IMR-90 (cell line): ENCODE measurements around the gene CHRNG. TPM values are rescaled to one million over a fixed set of nuclear protein-coding genes. Genes with fewer than 3 reads are reported as not detected.

Source experiments
- ATAC-seq: fragments of 200-7000 bp; cut with Tn5 transposase; 2 replicates; pipeline ENCODE4 v1.9.1; 2020; ENCODE audit warnings: low read depth, mild to moderate bottlenecking, moderate library complexity
- BruUV-seq: library from RNA; stranded (reverse); fragments of 400-500 nt; replicated peaks from 2 replicates; lab custom pipeline; 2021; lab: Mats Ljungman, UMichigan
- CTCF ChIA-PET: fragments of 300-600 bp; formaldehyde crosslinking; extraction: SDS; loops from one replicate; lab custom pipeline; 2021; ENCODE audit warnings: antibody characterized with exemption; lab: Yijun Ruan, JAX
- POLR2A ChIA-PET: fragments of 300-600 bp; sonication (Branson Sonifier 250); formaldehyde crosslinking; loops from one replicate; lab custom pipeline; 2022; ENCODE audit warnings: antibody characterized with exemption; ENCODE audit not compliant: unreplicated experiment; lab: Charles Lee
- DNase-seq: peaks from one replicate; pipeline ENCODE4 v3.0.0; 2013
- H2AFZ ChIP-seq: replicated peaks from 2 replicates; pipeline ENCODE3; 2013; ENCODE audit warnings: low read length, mild to moderate bottlenecking; ENCODE audit not compliant: poor library complexity
- H2AK5ac ChIP-seq: 2 replicates; pipeline ENCODE4 v1.6.1; 2013; ENCODE audit warnings: low read depth, low read length, inconsistent platforms
- H2AK9ac ChIP-seq: replicated peaks from 2 replicates; pipeline ENCODE3; 2013; ENCODE audit warnings: mild to moderate bottlenecking, low read depth, low read length, moderate library complexity; ENCODE audit not compliant: poor library complexity
- H2BK120ac ChIP-seq: 2 replicates; pipeline ENCODE4 v1.6.1; 2013; ENCODE audit warnings: low read depth, low read length, inconsistent platforms
- H2BK15ac ChIP-seq: 3 replicates; pipeline ENCODE4 v1.6.1; 2013; ENCODE audit warnings: low read depth, low read length, inconsistent platforms
- H2BK20ac ChIP-seq: 2 replicates; pipeline ENCODE4 v1.6.1; 2013; ENCODE audit warnings: low read depth, mild to moderate bottlenecking, inconsistent platforms, low read length, moderate library complexity
- H2BK5ac ChIP-seq: 2 replicates; pipeline ENCODE4 v1.6.1; 2013; ENCODE audit warnings: mild to moderate bottlenecking, low read depth, low read length, inconsistent platforms; ENCODE audit not compliant: poor library complexity, severe bottlenecking
- H3K14ac ChIP-seq: replicated peaks from 2 replicates; pipeline ENCODE4 v1.6.1; 2013; ENCODE audit warnings: low read depth, low read length, inconsistent platforms
- H3K18ac ChIP-seq: 2 replicates; pipeline ENCODE4 v1.6.1; 2013; ENCODE audit warnings: low read depth, low read length, control low read depth
- H3K23ac ChIP-seq: 2 replicates; pipeline ENCODE4 v1.6.1; 2013; ENCODE audit warnings: low read depth, low read length, inconsistent platforms
- H3K27ac ChIP-seq: 2 replicates; pipeline ENCODE4 v1.5.1; 2013; ENCODE audit warnings: mild to moderate bottlenecking, control low read depth, low read length; ENCODE audit not compliant: insufficient read depth
- H3K27me3 ChIP-seq: 2 replicates; pipeline ENCODE4 v1.6.1; 2013; ENCODE audit warnings: low read length; ENCODE audit not compliant: control insufficient read depth, insufficient read depth
- H3K36me3 ChIP-seq: 2 replicates; pipeline ENCODE4 v1.6.1; 2013; ENCODE audit warnings: low read length, mixed read lengths; ENCODE audit not compliant: control insufficient read depth, insufficient read depth
- H3K4ac ChIP-seq: 2 replicates; pipeline ENCODE4 v1.6.1; 2013; ENCODE audit warnings: low read depth, low read length, inconsistent platforms
- H3K4me1 ChIP-seq: 2 replicates; pipeline ENCODE4 v1.6.1; 2013; ENCODE audit warnings: low read length, mixed read lengths; ENCODE audit not compliant: control insufficient read depth, insufficient read depth
- H3K4me2 ChIP-seq: 2 replicates; pipeline ENCODE4 v1.6.1; 2013; ENCODE audit warnings: low read depth, mild to moderate bottlenecking, control low read depth, low read length, moderate library complexity
- H3K4me3 ChIP-seq: 2 replicates; pipeline ENCODE4 v1.5.1; 2013; ENCODE audit warnings: low read depth, mild to moderate bottlenecking, control low read depth, low read length, moderate library complexity; ENCODE audit not compliant: insufficient read depth
- H3K56ac ChIP-seq: 2 replicates; pipeline ENCODE4 v1.6.1; 2013; ENCODE audit warnings: low read length, inconsistent platforms; ENCODE audit not compliant: insufficient read depth; ENCODE audit errors: extremely low read depth
- H3K79me1 ChIP-seq, 2 experiments: 2 replicates each; pipeline ENCODE4 v1.6.1; 2013; ENCODE audit warnings: low read length in 2 of 2, inconsistent platforms in 1 of 2, low read depth in 1 of 2
- H3K9ac ChIP-seq: 2 replicates; pipeline ENCODE4 v1.6.1; 2013; ENCODE audit warnings: low read depth, low read length, control low read depth
- H3K9me1 ChIP-seq: 2 replicates; pipeline ENCODE4 v1.6.1; 2013; ENCODE audit warnings: low read length, inconsistent platforms; ENCODE audit not compliant: insufficient read depth
- H3K9me3 ChIP-seq: 2 replicates; pipeline ENCODE4 v1.6.1; 2013; ENCODE audit warnings: low read length; ENCODE audit not compliant: control insufficient read depth, insufficient read depth
- H4K20me1 ChIP-seq: 2 replicates; pipeline ENCODE4 v1.6.1; 2013; ENCODE audit warnings: low read length, inconsistent platforms; ENCODE audit not compliant: insufficient read depth
- H4K5ac ChIP-seq: 2 replicates; pipeline ENCODE4 v1.6.1; 2013; ENCODE audit warnings: mild to moderate bottlenecking, low read depth, low read length, control low read depth
- H4K8ac ChIP-seq, 2 experiments: 2 replicates each; pipeline ENCODE4 v1.6.1; 2013; ENCODE audit warnings: low read depth in 2 of 2, low read length in 2 of 2, control low read depth in 1 of 2, inconsistent platforms in 1 of 2
- H4K91ac ChIP-seq: 2 replicates; pipeline ENCODE4 v1.6.1; 2013; ENCODE audit warnings: low read depth, low read length, inconsistent platforms; ENCODE audit not compliant: insufficient read depth
- BHLHE40 ChIP-seq: fragments of 150-350 bp; IDR thresholded peaks from 2 replicates; pipeline ENCODE4 v1.6.1; 2016; ENCODE audit warnings: mild to moderate bottlenecking, low read depth, low read length
- CEBPB ChIP-seq: IDR thresholded peaks from 2 replicates; pipeline ENCODE4 v1.6.1; 2012; ENCODE audit warnings: low read depth, low read length, improper control_type of control experiment
- CHD1 ChIP-seq: IDR thresholded peaks from 2 replicates; pipeline ENCODE4 v1.6.1; 2012; ENCODE audit warnings: low read depth, low read length, improper control_type of control experiment
- MXI1 ChIP-seq: IDR thresholded peaks from 2 replicates; pipeline ENCODE4 v1.6.1; 2012; ENCODE audit warnings: low read depth, mild to moderate bottlenecking, low read length, moderate library complexity, borderline replicate concordance
- POLR2A ChIP-seq: IDR thresholded peaks from 2 replicates; pipeline ENCODE4 v1.6.1; 2012; ENCODE audit warnings: mild to moderate bottlenecking, low read depth, low read length
- RAD21 ChIP-seq: IDR thresholded peaks from 2 replicates; pipeline ENCODE4 v1.6.1; 2012; ENCODE audit warnings: low read length, improper control_type of control experiment
- RCOR1 ChIP-seq: IDR thresholded peaks from 2 replicates; pipeline ENCODE4 v1.6.1; 2012; ENCODE audit warnings: mild to moderate bottlenecking, low read length, improper control_type of control experiment; ENCODE audit not compliant: insufficient replicate concordance
- RFX5 ChIP-seq: IDR thresholded peaks from 2 replicates; pipeline ENCODE4 v1.8.0; 2012; ENCODE audit warnings: low read depth, mild to moderate bottlenecking, low read length, moderate library complexity
- SMC3 ChIP-seq: fragments of 150-350 bp; IDR thresholded peaks from 2 replicates; pipeline ENCODE4 v1.6.1; 2016; ENCODE audit warnings: low read depth, mild to moderate bottlenecking, antibody characterized with exemption, low read length, moderate library complexity
- WGBS, 2 experiments: methylation state at CpG; one replicate each; pipeline versions ENCODE4 v1.1.5 to v1.1.7; 2013; ENCODE audit warnings: missing lambda C conversion rate in 2 of 2; ENCODE audit not compliant: insufficient read length in 1 of 2; ENCODE audit errors: extremely low coverage in 2 of 2; 5-methylcytosine and 5-hydroxymethylcytosine counted together
- dilution Hi-C: fragments of 300-500 bp; cut with HindIII; formaldehyde crosslinking; loops from one replicate; pipeline ENCODE4 v1.14.3; 2018; ENCODE audit warnings: low sequenced_read_pairs; ENCODE audit not compliant: unreplicated experiment
- in situ Hi-C: fragments of 300-500 bp; cut with MboI; formaldehyde crosslinking; loops from 3 replicates; pipeline ENCODE4 v1.14.3; 2019; ENCODE audit warnings: low sequenced_read_pairs, inconsistent platforms, mixed read lengths
- intact Hi-C: fragments of 100-400 bp; cut with micrococcal nuclease; formaldehyde crosslinking; loops from 2 replicates; pipeline ENCODE4 v1.10.0; 2022
- polyA plus RNA-seq, 3 experiments: library from polyadenylated mRNA; depleted of rRNA; stranded (reverse); fragments of >200 nt; gene quantifications; 2 replicates each; pipeline ENCODE4 v1.2.3, GENCODE V29; 2012; ENCODE audit warnings: low replicate concordance in 1 of 3
- total RNA-seq: library from RNA; depleted of rRNA; stranded (reverse); fragments of >200 nt; gene quantifications from 2 replicates; pipeline ENCODE4 v1.2.3, GENCODE V29; 2012
- TF ChIP-seq, protein P1 (sequence below): fragments of 150-350 bp; IDR thresholded peaks from 2 replicates; pipeline ENCODE4 v1.6.1; 2016; ENCODE audit warnings: low read depth, mild to moderate bottlenecking, low read length, moderate library complexity, borderline replicate concordance
- TF ChIP-seq, protein P2 (sequence below): fragments of 150-350 bp; IDR thresholded peaks from 2 replicates; pipeline ENCODE4 v1.6.1; 2017; ENCODE audit warnings: mild to moderate bottlenecking, antibody characterized with exemption, low read length, low read depth
- TF ChIP-seq, protein P3 (sequence below): conservative IDR thresholded peaks from 2 replicates; pipeline ENCODE4 v1.5.1; 2012; ENCODE audit warnings: mild to moderate bottlenecking, low read depth, low read length, improper control_type of control experiment

The CHRNG gene
- total and polyA plus RNA-seq, 2 of the 4 experiments (the other 2 are of a cell fraction) = not detected

DNA sequence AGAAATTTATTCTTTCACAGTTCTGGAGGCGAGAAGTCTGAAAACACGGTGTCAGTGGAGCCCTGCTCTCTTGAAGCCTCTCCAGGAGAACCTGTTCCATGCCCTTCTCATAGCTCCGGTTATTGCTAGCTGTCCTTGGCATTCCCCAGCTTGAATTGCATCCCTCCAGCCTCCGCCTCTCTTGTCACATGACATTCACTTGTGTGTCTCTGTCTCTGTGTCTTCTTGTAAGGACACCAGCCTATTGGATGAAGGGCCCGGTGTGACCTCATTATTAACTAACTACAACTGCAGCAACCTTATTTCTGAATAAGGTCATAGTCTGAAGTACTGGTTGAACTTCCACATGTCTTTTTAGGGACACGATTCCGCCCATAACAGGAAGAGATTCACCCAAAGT lies 23.9 kb upstream of the CHRNG start:
- H2BK120ac ChIP-seq = no peak overlapping the region
- ATAC-seq = no peak

More for the DNA sequence above, 23.9 kb upstream of the CHRNG start:
- intact Hi-C loops = no loop called here
- Histone ChIP-seq H2BK15ac (no peak overlapping the region), H3K9me1 (no peaks in the 10 kb centered on the region), H4K20me1 (no peaks in the 10 kb centered on the region), H3K79me1 (no peaks in the 10 kb centered on the region), H2AK5ac (no peak overlapping the region), H3K27me3 (peaks cover 56% of the 10 kb centered on the region), H4K5ac (no peak overlapping the region), H3K4ac (no peak overlapping the region), H3K18ac (no peak overlapping the region), H3K4me2 (no peak overlapping the region), H4K91ac (no peak overlapping the region), H2BK5ac (no peak overlapping the region), H2AFZ (no peak overlapping the region), H3K14ac (no peak overlapping the region), H3K9me3 (no peaks in the 10 kb centered on the region), H3K4me3 (no peak overlapping the region), H3K27ac (no peak overlapping the region), H2AK9ac (no peak overlapping the region), H3K4me1 (no peaks in the 10 kb centered on the region), H2BK20ac (no peak overlapping the region), H4K8ac (no peak overlapping the region), H3K23ac (no peak overlapping the region), H3K36me3 (no peaks in the 10 kb centered on the region), H3K9ac (no peak overlapping the region), H3K56ac (no peak overlapping the region)
- dilution Hi-C loops = no loop called here
- WGBS, 2 experiments = 67% methylated on average over 3 of the region's 7 CpGs; no CpG with 5 or more reads in 1 of the 2 experiments
- in situ Hi-C loops = no loop called here
- no peak for TF ChIP-seq RAD21
- TF ChIP-seq, protein P1, sequence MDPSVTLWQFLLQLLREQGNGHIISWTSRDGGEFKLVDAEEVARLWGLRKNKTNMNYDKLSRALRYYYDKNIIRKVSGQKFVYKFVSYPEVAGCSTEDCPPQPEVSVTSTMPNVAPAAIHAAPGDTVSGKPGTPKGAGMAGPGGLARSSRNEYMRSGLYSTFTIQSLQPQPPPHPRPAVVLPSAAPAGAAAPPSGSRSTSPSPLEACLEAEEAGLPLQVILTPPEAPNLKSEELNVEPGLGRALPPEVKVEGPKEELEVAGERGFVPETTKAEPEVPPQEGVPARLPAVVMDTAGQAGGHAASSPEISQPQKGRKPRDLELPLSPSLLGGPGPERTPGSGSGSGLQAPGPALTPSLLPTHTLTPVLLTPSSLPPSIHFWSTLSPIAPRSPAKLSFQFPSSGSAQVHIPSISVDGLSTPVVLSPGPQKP = no peak
- no peak for TF ChIP-seq POLR2A
- no peak for TF ChIP-seq SMC3
- TF ChIP-seq RFX5 = no peak
- TF ChIP-seq CHD1 = no peak
- TF ChIP-seq MXI1 = no peak
- no peak for TF ChIP-seq RCOR1
- no peak for TF ChIP-seq CEBPB
- TF ChIP-seq, protein P2, sequence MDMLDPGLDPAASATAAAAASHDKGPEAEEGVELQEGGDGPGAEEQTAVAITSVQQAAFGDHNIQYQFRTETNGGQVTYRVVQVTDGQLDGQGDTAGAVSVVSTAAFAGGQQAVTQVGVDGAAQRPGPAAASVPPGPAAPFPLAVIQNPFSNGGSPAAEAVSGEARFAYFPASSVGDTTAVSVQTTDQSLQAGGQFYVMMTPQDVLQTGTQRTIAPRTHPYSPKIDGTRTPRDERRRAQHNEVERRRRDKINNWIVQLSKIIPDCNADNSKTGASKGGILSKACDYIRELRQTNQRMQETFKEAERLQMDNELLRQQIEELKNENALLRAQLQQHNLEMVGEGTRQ = no peak
- no peak for TF ChIP-seq BHLHE40
- TF ChIP-seq, protein P3, sequence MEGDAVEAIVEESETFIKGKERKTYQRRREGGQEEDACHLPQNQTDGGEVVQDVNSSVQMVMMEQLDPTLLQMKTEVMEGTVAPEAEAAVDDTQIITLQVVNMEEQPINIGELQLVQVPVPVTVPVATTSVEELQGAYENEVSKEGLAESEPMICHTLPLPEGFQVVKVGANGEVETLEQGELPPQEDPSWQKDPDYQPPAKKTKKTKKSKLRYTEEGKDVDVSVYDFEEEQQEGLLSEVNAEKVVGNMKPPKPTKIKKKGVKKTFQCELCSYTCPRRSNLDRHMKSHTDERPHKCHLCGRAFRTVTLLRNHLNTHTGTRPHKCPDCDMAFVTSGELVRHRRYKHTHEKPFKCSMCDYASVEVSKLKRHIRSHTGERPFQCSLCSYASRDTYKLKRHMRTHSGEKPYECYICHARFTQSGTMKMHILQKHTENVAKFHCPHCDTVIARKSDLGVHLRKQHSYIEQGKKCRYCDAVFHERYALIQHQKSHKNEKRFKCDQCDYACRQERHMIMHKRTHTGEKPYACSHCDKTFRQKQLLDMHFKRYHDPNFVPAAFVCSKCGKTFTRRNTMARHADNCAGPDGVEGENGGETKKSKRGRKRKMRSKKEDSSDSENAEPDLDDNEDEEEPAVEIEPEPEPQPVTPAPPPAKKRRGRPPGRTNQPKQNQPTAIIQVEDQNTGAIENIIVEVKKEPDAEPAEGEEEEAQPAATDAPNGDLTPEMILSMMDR = no peak
- CTCF ChIA-PET = no interaction called here
- BruUV-seq = no TSS peak
- POLR2A ChIA-PET = no interaction called here
- no peak for DNase-seq
